ENCODE results near the gene FRMD1.

FRMD1 gene

GRCh38 chr6:168051648-168052047 lies 27.4 kb downstream of the FRMD1 start:
- Histone ChIP-seq H3K27me3 (ENCODE audit: insufficient read depth, insufficient read length) (no peaks in the 10 kb centered on the region), H3K9ac (ENCODE audit: insufficient read length, low read depth) (no peak overlapping the region), H3K36me3 (ENCODE audit: insufficient read depth, insufficient read length, low read length) (no peaks in the 10 kb centered on the region), H3K4me1 (ENCODE audit: insufficient read depth, insufficient read length) (no peaks in the 10 kb centered on the region), H3K9me3 (ENCODE audit: insufficient read depth, low read length) (no peaks in the 10 kb centered on the region), H3K4me3 (ENCODE audit: insufficient read length, low read depth) (no peak overlapping the region)
- no peak for DNase-seq (ENCODE audit: low read depth, low spot score)
- no peak for TF ChIP-seq YY1 (IDR thresholded peaks at IDR 0.05; ENCODE audit: insufficient read depth, insufficient read length)
- no peak for TF ChIP-seq ZNF274 (IDR thresholded peaks at IDR 0.05; ENCODE audit: low read depth, low read length)
- no peak for TF ChIP-seq SUZ12 (IDR thresholded peaks at IDR 0.05; ENCODE audit: extremely low read depth, insufficient read depth, insufficient read length)

- Histone ChIP-seq H3K4me1 (ENCODE audit: insufficient read depth, insufficient read length) (peaks cover 3% of the 10 kb centered on the region), H3K27me3 (ENCODE audit: insufficient read depth, insufficient read length) (no peaks in the 10 kb centered on the region), H3K36me3 (ENCODE audit: insufficient read depth, insufficient read length, low read length) (no peaks in the 10 kb centered on the region), H3K9me3 (ENCODE audit: insufficient read depth, low read length) (no peaks in the 10 kb centered on the region), H3K9ac (ENCODE audit: insufficient read length, low read depth) (no peak overlapping the region), H3K4me3 (ENCODE audit: insufficient read length, low read depth) (no peak overlapping the region)
- TF ChIP-seq YY1 (IDR thresholded peaks at IDR 0.05; ENCODE audit: insufficient read depth, insufficient read length): no peak
- TF ChIP-seq SUZ12 (IDR thresholded peaks at IDR 0.05; ENCODE audit: extremely low read depth, insufficient read depth, insufficient read length): no peak
- no peak for TF ChIP-seq ZNF274 (IDR thresholded peaks at IDR 0.05; ENCODE audit: low read depth, low read length)
- no peak for DNase-seq (ENCODE audit: low read depth, low spot score)
Measured at GRCh38 chr6:168050881-168051586, 28.0 kb downstream of the FRMD1 start.

- TF ChIP-seq ZNF274 (IDR thresholded peaks at IDR 0.05; ENCODE audit: low read depth, low read length) (no peak), YY1 (IDR thresholded peaks at IDR 0.05; ENCODE audit: insufficient read depth, insufficient read length) (no peak), SUZ12 (IDR thresholded peaks at IDR 0.05; ENCODE audit: extremely low read depth, insufficient read depth, insufficient read length) (no peak)
- H3K4me1 ChIP-seq (ENCODE audit: insufficient read depth, insufficient read length): peaks cover 5% of the 10 kb centered on the region
- H3K4me3 ChIP-seq (ENCODE audit: insufficient read length, low read depth): no peak overlapping the region
- no peaks in the 10 kb centered on the region for H3K36me3 ChIP-seq (ENCODE audit: insufficient read depth, insufficient read length, low read length)
- H3K9ac ChIP-seq (ENCODE audit: insufficient read length, low read depth): no peak overlapping the region
- H3K9me3 ChIP-seq (ENCODE audit: insufficient read depth, low read length): no peaks in the 10 kb centered on the region
- no peaks in the 10 kb centered on the region for H3K27me3 ChIP-seq (ENCODE audit: insufficient read depth, insufficient read length)
- no peak for DNase-seq (ENCODE audit: low read depth, low spot score)
Measured at GRCh38 chr6:168050225-168050880, 28.7 kb downstream of the FRMD1 start.

- peaks cover 6% of the 10 kb centered on the region for H3K4me1 ChIP-seq (ENCODE audit: insufficient read depth, insufficient read length)
- no peak for DNase-seq (ENCODE audit: low read depth, low spot score)
- H3K4me3 ChIP-seq (ENCODE audit: insufficient read length, low read depth): no peak overlapping the region
- H3K9me3 ChIP-seq (ENCODE audit: insufficient read depth, low read length): no peaks in the 10 kb centered on the region
- H3K9ac ChIP-seq (ENCODE audit: insufficient read length, low read depth): no peak overlapping the region
- H3K36me3 ChIP-seq (ENCODE audit: insufficient read depth, insufficient read length, low read length): no peaks in the 10 kb centered on the region
- no peaks in the 10 kb centered on the region for H3K27me3 ChIP-seq (ENCODE audit: insufficient read depth, insufficient read length)
- TF ChIP-seq YY1 (IDR thresholded peaks at IDR 0.05; ENCODE audit: insufficient read depth, insufficient read length): no peak
- no peak for TF ChIP-seq ZNF274 (IDR thresholded peaks at IDR 0.05; ENCODE audit: low read depth, low read length)
- TF ChIP-seq SUZ12 (IDR thresholded peaks at IDR 0.05; ENCODE audit: extremely low read depth, insufficient read depth, insufficient read length): no peak
Measured at GRCh38 chr6:168049706-168050224, 29.2 kb downstream of the FRMD1 start.

GRCh38 chr6:168049277-168049676 lies 29.7 kb downstream of the FRMD1 start:
- Histone ChIP-seq H3K27me3 (ENCODE audit: insufficient read depth, insufficient read length) (no peaks in the 10 kb centered on the region), H3K36me3 (ENCODE audit: insufficient read depth, insufficient read length, low read length) (no peaks in the 10 kb centered on the region), H3K4me1 (ENCODE audit: insufficient read depth, insufficient read length) (peaks cover 6% of the 10 kb centered on the region), H3K4me3 (ENCODE audit: insufficient read length, low read depth) (no peak overlapping the region), H3K9me3 (ENCODE audit: insufficient read depth, low read length) (no peaks in the 10 kb centered on the region), H3K9ac (ENCODE audit: insufficient read length, low read depth) (no peak overlapping the region)
- TF ChIP-seq ZNF274 (IDR thresholded peaks at IDR 0.05; ENCODE audit: low read depth, low read length) (no peak), YY1 (IDR thresholded peaks at IDR 0.05; ENCODE audit: insufficient read depth, insufficient read length) (no peak), SUZ12 (IDR thresholded peaks at IDR 0.05; ENCODE audit: extremely low read depth, insufficient read depth, insufficient read length) (no peak)
- no peak for DNase-seq (ENCODE audit: low read depth, low spot score)

- TF ChIP-seq SUZ12 (IDR thresholded peaks at IDR 0.05; ENCODE audit: extremely low read depth, insufficient read depth, insufficient read length): no peak
- TF ChIP-seq YY1 (IDR thresholded peaks at IDR 0.05; ENCODE audit: insufficient read depth, insufficient read length): no peak
- TF ChIP-seq ZNF274 (IDR thresholded peaks at IDR 0.05; ENCODE audit: low read depth, low read length): no peak
- H3K36me3 ChIP-seq (ENCODE audit: insufficient read depth, insufficient read length, low read length): no peaks in the 10 kb centered on the region
- no peak for DNase-seq (ENCODE audit: low read depth, low spot score)
Measured at GRCh38 chr6:168048724-168049025, 30.3 kb downstream of the FRMD1 start.

More at GRCh38 chr6:168048724-168049025, 30.3 kb downstream of the FRMD1 start:
- Histone ChIP-seq H3K4me1 (ENCODE audit: insufficient read depth, insufficient read length) (peaks cover 6% of the 10 kb centered on the region), H3K4me3 (ENCODE audit: insufficient read length, low read depth) (no peak overlapping the region), H3K9me3 (ENCODE audit: insufficient read depth, low read length) (no peaks in the 10 kb centered on the region), H3K27me3 (ENCODE audit: insufficient read depth, insufficient read length) (no peaks in the 10 kb centered on the region), H3K9ac (ENCODE audit: insufficient read length, low read depth) (no peak overlapping the region)

Data from NT2/D1 (cell line).